HepG2 (cell line): Measurements from ENCODE around the gene AFDN. TPM values are rescaled to one million over a fixed set of nuclear protein-coding genes. Genes with fewer than 3 reads are reported as not detected.

Experiments
- ATAC-seq: fragments of 200-7000 bp; cut with Tn5 transposase; 3 replicates; pipeline ENCODE4 v1.9.1; 2020; ENCODE audit warnings: mild to moderate bottlenecking, moderate library complexity
- BruUV-seq: library from RNA; stranded (reverse); fragments of 400-500 nt; replicated peaks from 2 replicates; lab custom pipeline; 2021; lab: Mats Ljungman, UMichigan
- CTCF ChIA-PET: fragments of 300-600 bp; formaldehyde crosslinking; extraction: SDS; loops from one replicate; lab custom pipeline; 2021; ENCODE audit warnings: low total read pairs, inconsistent platforms, low intra/inter-chr PET ratio; lab: Yijun Ruan, JAX
- POLR2A ChIA-PET: fragments of 350-600 bp; sonication (Branson Sonifier 250); formaldehyde crosslinking; loops from one replicate; lab custom pipeline; 2020; ENCODE audit warnings: antibody characterized with exemption, inconsistent platforms; lab: Yijun Ruan, JAX
- DNase-seq: peaks from one replicate; pipeline ENCODE4 v3.0.0-alpha.2; 2015; ENCODE audit warnings: low spot score
- FAIRE-seq: peaks from 3 replicates; lab custom pipeline; 2011; peaks lifted over from hg19 to GRCh38; lab: Jason Lieb, UNC
- H2AFZ ChIP-seq: one replicate; pipeline ENCODE4 v1.6.1; 2011; ENCODE audit warnings: low read length, inconsistent platforms
- H3K27ac ChIP-seq: fragments of 300-600 bp; 3 replicates; pipeline ENCODE4 v1.8.0; 2011; ENCODE audit warnings: mixed run types, mild to moderate bottlenecking, mixed read lengths, low read length, inconsistent platforms; ENCODE audit not compliant: insufficient read depth; ENCODE audit errors: extremely low read length
- H3K27me3 ChIP-seq, 2 experiments: fragments of 200-600 bp in 1 of 2; 2 replicates in 1 of 2; 3 replicates in 1 of 2; pipeline versions ENCODE4 v1.6.0 to v1.8.0; 2011; ENCODE audit warnings: low read length in 2 of 2, mild to moderate bottlenecking in 2 of 2, moderate library complexity in 2 of 2, inconsistent platforms in 1 of 2; ENCODE audit not compliant: insufficient read depth in 2 of 2, control insufficient read depth in 1 of 2
- H3K36me3 ChIP-seq, 2 experiments: fragments of 200-600 bp in 1 of 2; replicated peaks in 1 of 2; 2 replicates in 1 of 2; 3 replicates in 1 of 2; pipeline versions ENCODE4 v1.5.1 to v1.8.0; 2011; ENCODE audit warnings: low read length in 2 of 2, inconsistent platforms in 1 of 2; ENCODE audit not compliant: insufficient read depth in 2 of 2, control insufficient read depth in 1 of 2
- H3K4me1 ChIP-seq: 2 replicates; pipeline ENCODE4 v1.5.1; 2012; ENCODE audit warnings: low read length, inconsistent platforms; ENCODE audit not compliant: insufficient read depth
- H3K4me2 ChIP-seq: 2 replicates; pipeline ENCODE4 v1.6.0; 2011; ENCODE audit warnings: low read depth, low read length, inconsistent platforms
- H3K4me3 ChIP-seq, 3 experiments: fragments of 200-600 bp in 1 of 3; sonication (generic), shearing (Covaris generic) in 1 of 3; replicated peaks in 1 of 3; 2 replicates each; pipeline ENCODE4 v1.5.1; 2011 to 2016; ENCODE audit warnings: low read length in 3 of 3, inconsistent platforms in 2 of 3, low read depth in 2 of 3, mild to moderate bottlenecking in 2 of 3, control low read depth in 1 of 3, mixed read lengths in 1 of 3; ENCODE audit not compliant: insufficient read depth in 1 of 3
- H3K79me2 ChIP-seq: one replicate; pipeline ENCODE4 v1.6.1; 2011; ENCODE audit warnings: low read length, inconsistent platforms; ENCODE audit not compliant: insufficient read depth
- H3K9ac ChIP-seq: 2 replicates; pipeline ENCODE4 v1.6.0; 2011; ENCODE audit warnings: mild to moderate bottlenecking, low read depth, low read length, inconsistent platforms; ENCODE audit not compliant: insufficient read depth
- H3K9me3 ChIP-seq: 2 replicates; pipeline ENCODE4 v1.5.1; 2012; ENCODE audit warnings: mild to moderate bottlenecking, low read length
- H4K20me1 ChIP-seq: 2 replicates; pipeline ENCODE4 v1.6.0; 2011; ENCODE audit warnings: inconsistent platforms, mild to moderate bottlenecking, low read length, moderate library complexity; ENCODE audit not compliant: insufficient read depth
- HOXA3 ChIP-seq: sonication (generic); formaldehyde crosslinking; IDR thresholded peaks from 2 replicates; pipeline ENCODE4 v1.5.0; 2020; ENCODE audit warnings: missing genetic modification reagents
- TEAD3 ChIP-seq: optimal IDR thresholded peaks from 2 replicates; pipeline ENCODE3; 2016; ENCODE audit warnings: borderline replicate concordance
- WGBS: methylation state at CpG from one replicate; pipeline ENCODE4 v1.1.6; 2017; ENCODE audit warnings: low lambda C conversion rate; 5-methylcytosine and 5-hydroxymethylcytosine counted together
- in situ Hi-C: cut with HindIII; loops from 2 replicates; pipeline ENCODE4 v1.10.0; 2017; ENCODE audit warnings: low pct_unique_long_range_greater_than_20kb; ENCODE audit not compliant: extremely low pct_ligation_motif_present
- intact Hi-C: fragments of 100-400 bp; cut with micrococcal nuclease; formaldehyde crosslinking; loops from one replicate; pipeline ENCODE4 v1.10.0; 2022; ENCODE audit not compliant: unreplicated experiment
- polyA plus RNA-seq, 8 experiments: library from polyadenylated mRNA; depleted of rRNA in 3 of 8; stranded (reverse) in 7 of 8; unstranded in 1 of 8; fragments of >200 nt; fragmentation: Illumina TruSeq in 4 of 8; extraction: Trizol in 4 of 8; gene quantifications; 2 replicates each; pipeline versions ENCODE4 v1.2.1 to v1.2.3, GENCODE V29; 2011 to 2016; ENCODE audit warnings: low read depth in 4 of 8, missing spikeins in 1 of 8, mixed read lengths in 1 of 8; ENCODE audit not compliant: insufficient read depth in 1 of 8
- total RNA-seq, 5 experiments: library from RNA; depleted of rRNA; stranded (reverse); fragments of >200 nt; fragmentation: Illumina TruSeq; extraction: Trizol; gene quantifications; 2 replicates each; pipeline ENCODE4 v1.2.3, GENCODE V29; 2016; ENCODE audit warnings: low read depth in 1 of 5
- TF ChIP-seq, protein P1 (sequence below): sonication (generic); IDR thresholded peaks from 2 replicates; pipeline ENCODE4 v1.6.1; 2016; ENCODE audit warnings: low read depth, borderline replicate concordance
- TF ChIP-seq, protein P2 (sequence below): sonication (generic); formaldehyde crosslinking; IDR thresholded peaks from 2 replicates; pipeline ENCODE4 v1.4.0; 2020; ENCODE audit warnings: missing genetic modification reagents
- TF ChIP-seq, protein P3 (sequence below): sonication (generic); formaldehyde crosslinking; IDR thresholded peaks from 2 replicates; pipeline ENCODE4 v1.5.0; 2020; ENCODE audit warnings: mild to moderate bottlenecking, missing genetic modification reagents, borderline replicate concordance
- TF ChIP-seq, protein P4 (sequence below): IDR thresholded peaks from 2 replicates; pipeline ENCODE4 v1.4.0; 2020; ENCODE audit warnings: mild to moderate bottlenecking, missing genetic modification reagents

AFDN gene
- total and polyA plus RNA-seq, 2 of the 13 experiments (the other 11 are each of a cell fraction or from before 2014, with no cell fraction given) = 136 to 151 TPM

DNA sequence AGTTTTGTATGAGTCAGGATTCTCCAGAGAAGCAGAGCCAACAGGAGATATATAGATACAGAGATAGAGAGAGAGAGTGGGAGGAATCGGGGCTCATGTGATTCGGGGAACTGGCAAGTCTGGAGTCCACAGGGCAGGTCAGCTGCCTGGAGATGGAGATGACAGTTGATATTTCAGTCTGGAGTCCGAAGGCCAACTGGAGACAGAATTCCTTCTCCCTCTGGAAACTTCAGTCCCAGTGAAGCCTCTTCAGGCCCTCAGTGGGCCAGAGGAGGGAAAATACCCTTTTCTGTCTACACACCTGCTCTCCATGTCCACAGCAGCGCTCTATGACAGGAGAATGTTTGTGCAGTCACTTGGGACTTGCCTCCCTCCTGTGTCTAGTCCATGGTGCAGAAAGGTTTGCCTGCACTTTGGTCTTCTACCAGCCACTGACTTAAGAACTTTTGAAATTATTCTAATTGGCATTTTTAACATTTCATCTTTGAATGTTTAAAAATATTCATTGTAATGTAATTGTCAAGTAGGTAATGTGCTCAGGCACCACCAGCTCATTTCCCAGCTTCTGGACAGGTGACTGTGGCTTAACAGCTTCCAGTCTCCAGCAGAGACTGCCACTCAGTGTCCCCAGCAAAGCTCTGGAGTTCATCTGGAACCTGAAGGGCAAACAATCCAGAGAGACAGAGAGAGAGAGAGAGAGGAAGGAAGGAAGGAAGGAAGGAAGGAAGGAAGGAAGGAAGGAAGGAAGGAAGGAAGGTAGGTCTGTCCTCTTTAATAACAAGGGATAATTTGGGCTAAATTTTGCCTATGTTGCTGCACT is 43.8 kb upstream of the AFDN start:
- H3K4me2 ChIP-seq = peak overlapping the region; percentile 77
- peak overlapping the region; percentile 9 for H3K27ac ChIP-seq
- no peaks in the 10 kb centered on the region for H3K9me3 ChIP-seq
- H3K4me3 ChIP-seq = peak overlapping the region in 2 of 3 experiments; percentile 23 to 36; a peak in 4 of 6 replicates
- in situ Hi-C loops = no loop called here
- no peaks in the 10 kb centered on the region; a peak in 1 of 5 replicates for H3K27me3 ChIP-seq
- H3K4me1 ChIP-seq = peaks cover 50% of the 10 kb centered on the region
- no peaks in the 10 kb centered on the region for H3K79me2 ChIP-seq
- DNase-seq (peak; percentile 53), ATAC-seq (peak; percentile 85), FAIRE-seq (peak; percentile 79)
- 7% methylated on average over 4 of the region's 4 CpGs for WGBS
- CTCF ChIA-PET = no interaction called here
- H4K20me1 ChIP-seq = no peaks in the 10 kb centered on the region
- H3K9ac ChIP-seq = no peak overlapping the region; the same call in 1 of the 2 replicates
- intact Hi-C loops = loop anchor here (5.0 kb wide), 1 partner anchor 1011 kb away; no protein-coding TSS in a partner anchor
- POLR2A ChIA-PET = interaction anchor here (3.2 kb wide), 1 partner anchor 21 kb away, joined by 10 read pairs; no protein-coding TSS in a partner anchor
- BruUV-seq = no TSS peak
- H2AFZ ChIP-seq = no peak overlapping the region
- H3K36me3 ChIP-seq = no peaks in the 10 kb centered on the region
- TF ChIP-seq, protein P1, sequence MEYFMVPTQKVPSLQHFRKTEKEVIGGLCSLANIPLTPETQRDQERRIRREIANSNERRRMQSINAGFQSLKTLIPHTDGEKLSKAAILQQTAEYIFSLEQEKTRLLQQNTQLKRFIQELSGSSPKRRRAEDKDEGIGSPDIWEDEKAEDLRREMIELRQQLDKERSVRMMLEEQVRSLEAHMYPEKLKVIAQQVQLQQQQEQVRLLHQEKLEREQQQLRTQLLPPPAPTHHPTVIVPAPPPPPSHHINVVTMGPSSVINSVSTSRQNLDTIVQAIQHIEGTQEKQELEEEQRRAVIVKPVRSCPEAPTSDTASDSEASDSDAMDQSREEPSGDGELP = peak; percentile 61; the same call in 1 of the 2 replicates
- TF ChIP-seq, protein P2, sequence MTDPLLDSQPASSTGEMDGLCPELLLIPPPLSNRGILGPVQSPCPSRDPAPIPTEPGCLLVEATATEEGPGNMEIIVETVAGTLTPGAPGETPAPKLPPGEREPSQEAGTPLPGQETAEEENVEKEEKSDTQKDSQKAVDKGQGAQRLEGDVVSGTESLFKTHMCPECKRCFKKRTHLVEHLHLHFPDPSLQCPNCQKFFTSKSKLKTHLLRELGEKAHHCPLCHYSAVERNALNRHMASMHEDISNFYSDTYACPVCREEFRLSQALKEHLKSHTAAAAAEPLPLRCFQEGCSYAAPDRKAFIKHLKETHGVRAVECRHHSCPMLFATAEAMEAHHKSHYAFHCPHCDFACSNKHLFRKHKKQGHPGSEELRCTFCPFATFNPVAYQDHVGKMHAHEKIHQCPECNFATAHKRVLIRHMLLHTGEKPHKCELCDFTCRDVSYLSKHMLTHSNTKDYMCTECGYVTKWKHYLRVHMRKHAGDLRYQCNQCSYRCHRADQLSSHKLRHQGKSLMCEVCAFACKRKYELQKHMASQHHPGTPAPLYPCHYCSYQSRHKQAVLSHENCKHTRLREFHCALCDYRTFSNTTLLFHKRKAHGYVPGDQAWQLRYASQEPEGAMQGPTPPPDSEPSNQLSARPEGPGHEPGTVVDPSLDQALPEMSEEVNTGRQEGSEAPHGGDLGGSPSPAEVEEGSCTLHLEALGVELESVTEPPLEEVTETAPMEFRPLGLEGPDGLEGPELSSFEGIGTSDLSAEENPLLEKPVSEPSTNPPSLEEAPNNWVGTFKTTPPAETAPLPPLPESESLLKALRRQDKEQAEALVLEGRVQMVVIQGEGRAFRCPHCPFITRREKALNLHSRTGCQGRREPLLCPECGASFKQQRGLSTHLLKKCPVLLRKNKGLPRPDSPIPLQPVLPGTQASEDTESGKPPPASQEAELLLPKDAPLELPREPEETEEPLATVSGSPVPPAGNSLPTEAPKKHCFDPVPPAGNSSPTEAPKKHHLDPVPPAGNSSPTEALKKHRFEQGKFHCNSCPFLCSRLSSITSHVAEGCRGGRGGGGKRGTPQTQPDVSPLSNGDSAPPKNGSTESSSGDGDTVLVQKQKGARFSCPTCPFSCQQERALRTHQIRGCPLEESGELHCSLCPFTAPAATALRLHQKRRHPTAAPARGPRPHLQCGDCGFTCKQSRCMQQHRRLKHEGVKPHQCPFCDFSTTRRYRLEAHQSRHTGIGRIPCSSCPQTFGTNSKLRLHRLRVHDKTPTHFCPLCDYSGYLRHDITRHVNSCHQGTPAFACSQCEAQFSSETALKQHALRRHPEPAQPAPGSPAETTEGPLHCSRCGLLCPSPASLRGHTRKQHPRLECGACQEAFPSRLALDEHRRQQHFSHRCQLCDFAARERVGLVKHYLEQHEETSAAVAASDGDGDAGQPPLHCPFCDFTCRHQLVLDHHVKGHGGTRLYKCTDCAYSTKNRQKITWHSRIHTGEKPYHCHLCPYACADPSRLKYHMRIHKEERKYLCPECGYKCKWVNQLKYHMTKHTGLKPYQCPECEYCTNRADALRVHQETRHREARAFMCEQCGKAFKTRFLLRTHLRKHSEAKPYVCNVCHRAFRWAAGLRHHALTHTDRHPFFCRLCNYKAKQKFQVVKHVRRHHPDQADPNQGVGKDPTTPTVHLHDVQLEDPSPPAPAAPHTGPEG (CRISPR knock-in tag) = no peak
- 0 out of 2 replicates have a peak, but pooled peaks have one; percentile 12 for TF ChIP-seq HOXA3 (CRISPR knock-in tag)
- TF ChIP-seq, protein P3, sequence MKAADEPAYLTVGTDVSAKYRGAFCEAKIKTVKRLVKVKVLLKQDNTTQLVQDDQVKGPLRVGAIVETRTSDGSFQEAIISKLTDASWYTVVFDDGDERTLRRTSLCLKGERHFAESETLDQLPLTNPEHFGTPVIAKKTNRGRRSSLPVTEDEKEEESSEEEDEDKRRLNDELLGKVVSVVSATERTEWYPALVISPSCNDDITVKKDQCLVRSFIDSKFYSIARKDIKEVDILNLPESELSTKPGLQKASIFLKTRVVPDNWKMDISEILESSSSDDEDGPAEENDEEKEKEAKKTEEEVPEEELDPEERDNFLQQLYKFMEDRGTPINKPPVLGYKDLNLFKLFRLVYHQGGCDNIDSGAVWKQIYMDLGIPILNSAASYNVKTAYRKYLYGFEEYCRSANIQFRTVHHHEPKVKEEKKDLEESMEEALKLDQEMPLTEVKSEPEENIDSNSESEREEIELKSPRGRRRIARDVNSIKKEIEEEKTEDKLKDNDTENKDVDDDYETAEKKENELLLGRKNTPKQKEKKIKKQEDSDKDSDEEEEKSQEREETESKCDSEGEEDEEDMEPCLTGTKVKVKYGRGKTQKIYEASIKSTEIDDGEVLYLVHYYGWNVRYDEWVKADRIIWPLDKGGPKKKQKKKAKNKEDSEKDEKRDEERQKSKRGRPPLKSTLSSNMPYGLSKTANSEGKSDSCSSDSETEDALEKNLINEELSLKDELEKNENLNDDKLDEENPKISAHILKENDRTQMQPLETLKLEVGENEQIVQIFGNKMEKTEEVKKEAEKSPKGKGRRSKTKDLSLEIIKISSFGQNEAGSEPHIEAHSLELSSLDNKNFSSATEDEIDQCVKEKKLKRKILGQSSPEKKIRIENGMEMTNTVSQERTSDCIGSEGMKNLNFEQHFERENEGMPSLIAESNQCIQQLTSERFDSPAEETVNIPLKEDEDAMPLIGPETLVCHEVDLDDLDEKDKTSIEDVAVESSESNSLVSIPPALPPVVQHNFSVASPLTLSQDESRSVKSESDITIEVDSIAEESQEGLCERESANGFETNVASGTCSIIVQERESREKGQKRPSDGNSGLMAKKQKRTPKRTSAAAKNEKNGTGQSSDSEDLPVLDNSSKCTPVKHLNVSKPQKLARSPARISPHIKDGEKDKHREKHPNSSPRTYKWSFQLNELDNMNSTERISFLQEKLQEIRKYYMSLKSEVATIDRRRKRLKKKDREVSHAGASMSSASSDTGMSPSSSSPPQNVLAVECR = peak; percentile 19; the same call in 1 of the 2 replicates
- TF ChIP-seq, protein P4, sequence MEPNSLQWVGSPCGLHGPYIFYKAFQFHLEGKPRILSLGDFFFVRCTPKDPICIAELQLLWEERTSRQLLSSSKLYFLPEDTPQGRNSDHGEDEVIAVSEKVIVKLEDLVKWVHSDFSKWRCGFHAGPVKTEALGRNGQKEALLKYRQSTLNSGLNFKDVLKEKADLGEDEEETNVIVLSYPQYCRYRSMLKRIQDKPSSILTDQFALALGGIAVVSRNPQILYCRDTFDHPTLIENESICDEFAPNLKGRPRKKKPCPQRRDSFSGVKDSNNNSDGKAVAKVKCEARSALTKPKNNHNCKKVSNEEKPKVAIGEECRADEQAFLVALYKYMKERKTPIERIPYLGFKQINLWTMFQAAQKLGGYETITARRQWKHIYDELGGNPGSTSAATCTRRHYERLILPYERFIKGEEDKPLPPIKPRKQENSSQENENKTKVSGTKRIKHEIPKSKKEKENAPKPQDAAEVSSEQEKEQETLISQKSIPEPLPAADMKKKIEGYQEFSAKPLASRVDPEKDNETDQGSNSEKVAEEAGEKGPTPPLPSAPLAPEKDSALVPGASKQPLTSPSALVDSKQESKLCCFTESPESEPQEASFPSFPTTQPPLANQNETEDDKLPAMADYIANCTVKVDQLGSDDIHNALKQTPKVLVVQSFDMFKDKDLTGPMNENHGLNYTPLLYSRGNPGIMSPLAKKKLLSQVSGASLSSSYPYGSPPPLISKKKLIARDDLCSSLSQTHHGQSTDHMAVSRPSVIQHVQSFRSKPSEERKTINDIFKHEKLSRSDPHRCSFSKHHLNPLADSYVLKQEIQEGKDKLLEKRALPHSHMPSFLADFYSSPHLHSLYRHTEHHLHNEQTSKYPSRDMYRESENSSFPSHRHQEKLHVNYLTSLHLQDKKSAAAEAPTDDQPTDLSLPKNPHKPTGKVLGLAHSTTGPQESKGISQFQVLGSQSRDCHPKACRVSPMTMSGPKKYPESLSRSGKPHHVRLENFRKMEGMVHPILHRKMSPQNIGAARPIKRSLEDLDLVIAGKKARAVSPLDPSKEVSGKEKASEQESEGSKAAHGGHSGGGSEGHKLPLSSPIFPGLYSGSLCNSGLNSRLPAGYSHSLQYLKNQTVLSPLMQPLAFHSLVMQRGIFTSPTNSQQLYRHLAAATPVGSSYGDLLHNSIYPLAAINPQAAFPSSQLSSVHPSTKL (CRISPR knock-in tag) = peak; percentile 61
- peak; percentile 36 for TF ChIP-seq TEAD3 (CRISPR knock-in tag)
